Measurements from ENCODE around the gene ZNF672. TPM values are rescaled to one million over a fixed set of nuclear protein-coding genes. Genes with fewer than 3 reads are reported as not detected.

The ZNF672 gene
- polyA plus RNA-seq, 4 donors = 13.6 to 25.9 (median 20.8) TPM

- DNase-seq (ENCODE audit: low read depth in 4 of 4, low spot score in 3 of 4) = no peak
Measured at GRCh38 chr1:248831842-248832241, 6.2 kb upstream of the ZNF672 start.

GRCh38 chr1:248834343-248834940 is 3.6 kb upstream of the ZNF672 start:
- DNase-seq (ENCODE audit: low read depth in 4 of 4, low spot score in 3 of 4) = no peak

GRCh38 chr1:248837045-248837780 is 811 bp upstream of the ZNF672 start:
- peak in 1 of 4 donors; percentile 6 for DNase-seq (ENCODE audit: low read depth in 4 of 4, low spot score in 3 of 4)

- DNase-seq (ENCODE audit: low read depth in 4 of 4, low spot score in 3 of 4) = peak; percentile 79 to 82 (median 81)
Measured at GRCh38 chr1:248838357-248839167, 538 bp downstream of the ZNF672 start.

- no peak for DNase-seq (ENCODE audit: low read depth in 4 of 4, low spot score in 3 of 4)
Measured at GRCh38 chr1:248839168-248839555, 1.1 kb downstream of the ZNF672 start.

GRCh38 chr1:248840946-248841345 is 2.9 kb downstream of the ZNF672 start:
- no peak for DNase-seq (ENCODE audit: low read depth in 4 of 4, low spot score in 3 of 4)

GRCh38 chr1:248841702-248842395 is 3.8 kb downstream of the ZNF672 start:
- DNase-seq (ENCODE audit: low read depth in 4 of 4, low spot score in 3 of 4) = no peak

- DNase-seq (ENCODE audit: low read depth in 4 of 4, low spot score in 3 of 4) = no peak
Measured at GRCh38 chr1:248842781-248843331, 4.8 kb downstream of the ZNF672 start.

- no peak for DNase-seq (ENCODE audit: low read depth in 4 of 4, low spot score in 3 of 4)
Measured at GRCh38 chr1:248843687-248844086, 5.7 kb downstream of the ZNF672 start.

- DNase-seq (ENCODE audit: low read depth in 4 of 4, low spot score in 3 of 4) = no peak
Measured at GRCh38 chr1:248844526-248844925, 6.5 kb downstream of the ZNF672 start.

- no peak for DNase-seq (ENCODE audit: low read depth in 4 of 4, low spot score in 3 of 4)
Measured at GRCh38 chr1:248847181-248847955, 9.3 kb downstream of the ZNF672 start.

- no peak for DNase-seq (ENCODE audit: low read depth in 4 of 4, low spot score in 3 of 4)
Measured at GRCh38 chr1:248847956-248848561, 10.0 kb downstream of the ZNF672 start.

GRCh38 chr1:248848602-248849001 is 10.6 kb downstream of the ZNF672 start:
- no peak for DNase-seq (ENCODE audit: low read depth in 4 of 4, low spot score in 3 of 4)

- no peak for DNase-seq (ENCODE audit: low read depth in 4 of 4, low spot score in 3 of 4)
Measured at GRCh38 chr1:248849152-248849551, 11.1 kb downstream of the ZNF672 start.

- no peak for DNase-seq (ENCODE audit: low read depth in 4 of 4, low spot score in 3 of 4)
Measured at GRCh38 chr1:248849637-248850036, 11.6 kb downstream of the ZNF672 start.

GRCh38 chr1:248850124-248850523 is 12.1 kb downstream of the ZNF672 start:
- DNase-seq (ENCODE audit: low read depth in 4 of 4, low spot score in 3 of 4) = no peak

- no peak for DNase-seq (ENCODE audit: low read depth in 4 of 4, low spot score in 3 of 4)
Measured at GRCh38 chr1:248850536-248851251, 12.7 kb downstream of the ZNF672 start.

- DNase-seq (ENCODE audit: low read depth in 4 of 4, low spot score in 3 of 4) = no peak
Measured at GRCh38 chr1:248851390-248851789, 13.4 kb downstream of the ZNF672 start.
